SK-N-SH treated with all-trans-retinoic acid at 6 μM for 48 hours (cell line): ENCODE data around the gene ZNF549.

Experiments used
- ATAC-seq: fragments of 200-7000 bp; cut with Tn5 transposase; 3 replicates; pipeline ENCODE4 v1.9.1; 2020; ENCODE audit warnings: mild to moderate bottlenecking, moderate library complexity
- ARNTL ChIP-seq: fragments of 450-650 bp; formaldehyde crosslinking; IDR thresholded peaks from 2 replicates; pipeline ENCODE4 v1.5.0; 2020; ENCODE audit warnings: low read depth, mild to moderate bottlenecking, moderate library complexity, borderline replicate concordance
- ESRRG ChIP-seq: fragments of 250-450 bp; sonication (Bioruptor Pico); IDR thresholded peaks from 2 replicates; pipeline ENCODE4 v1.6.1; 2021; ENCODE audit warnings: mild to moderate bottlenecking
- GLIS3 ChIP-seq: fragments of 250-450 bp; sonication (Bioruptor Pico); IDR thresholded peaks from 2 replicates; pipeline ENCODE4 v1.5.0; 2020; ENCODE audit warnings: mild to moderate bottlenecking, moderate library complexity
- ISL1 ChIP-seq: fragments of 250-450 bp; sonication (Bioruptor Pico); IDR thresholded peaks from 2 replicates; pipeline ENCODE4 v2.1.2; 2022; ENCODE audit warnings: mild to moderate bottlenecking, moderate library complexity
- OSR1 ChIP-seq: fragments of 250-450 bp; sonication (Bioruptor Pico); IDR thresholded peaks from 2 replicates; pipeline ENCODE4 v1.8.0; 2022; ENCODE audit warnings: moderate library complexity, mild to moderate bottlenecking, inconsistent platforms
- PPARA ChIP-seq: fragments of 250-450 bp; sonication (Bioruptor Pico); IDR thresholded peaks from 2 replicates; pipeline ENCODE4 v1.5.0; 2020; ENCODE audit warnings: mild to moderate bottlenecking, borderline replicate concordance
- RARB ChIP-seq: fragments of 250-450 bp; sonication (Bioruptor Pico); IDR thresholded peaks from 2 replicates; pipeline ENCODE4 v1.8.0; 2021; ENCODE audit warnings: mild to moderate bottlenecking, moderate library complexity
- SNAI2 ChIP-seq: fragments of 250-450 bp; sonication (Bioruptor Pico); IDR thresholded peaks from 2 replicates; pipeline ENCODE4 v1.5.0; 2020; ENCODE audit warnings: mild to moderate bottlenecking, moderate library complexity
- TCF4 ChIP-seq: fragments of 250-450 bp; sonication (Bioruptor Pico); IDR thresholded peaks from 2 replicates; pipeline ENCODE4 v1.8.0; 2021; ENCODE audit warnings: mild to moderate bottlenecking, moderate library complexity, borderline replicate concordance
- ZC3H10 ChIP-seq: fragments of 250-450 bp; sonication (Bioruptor Pico); IDR thresholded peaks from 2 replicates; pipeline ENCODE4 v1.5.1; 2021; ENCODE audit warnings: mild to moderate bottlenecking, moderate library complexity
- ZFP3 ChIP-seq: fragments of 250-450 bp; sonication (Bioruptor Pico); IDR thresholded peaks from 2 replicates; pipeline ENCODE4 v1.5.0; 2020; ENCODE audit warnings: mild to moderate bottlenecking, moderate library complexity
- ZNF565 ChIP-seq: fragments of 450-650 bp; formaldehyde crosslinking; conservative IDR thresholded peaks from 2 replicates; pipeline ENCODE4 v1.5.0; 2020; ENCODE audit warnings: low read depth, mild to moderate bottlenecking, moderate library complexity
- ZNF70 ChIP-seq: fragments of 450-650 bp; formaldehyde crosslinking; IDR thresholded peaks from 2 replicates; pipeline ENCODE4 v1.5.0; 2020; ENCODE audit warnings: mild to moderate bottlenecking, moderate library complexity
- ZNF8 ChIP-seq: fragments of 450-650 bp; formaldehyde crosslinking; IDR thresholded peaks from 2 replicates; pipeline ENCODE4 v1.5.0; 2020; ENCODE audit warnings: mild to moderate bottlenecking, moderate library complexity
- TF ChIP-seq, protein P1 (sequence below): fragments of 250-450 bp; sonication (Bioruptor Pico); IDR thresholded peaks from 2 replicates; pipeline ENCODE4 v1.8.0; 2021; ENCODE audit warnings: low read depth, mild to moderate bottlenecking, moderate library complexity, borderline replicate concordance
- TF ChIP-seq, protein P2 (sequence below): fragments of 250-450 bp; sonication (Bioruptor Pico); IDR thresholded peaks from 2 replicates; pipeline ENCODE4 v1.5.1; 2021; ENCODE audit warnings: mild to moderate bottlenecking, moderate library complexity
- TF ChIP-seq, protein P3 (sequence below): fragments of 250-450 bp; sonication (Bioruptor Pico); IDR thresholded peaks from 2 replicates; pipeline ENCODE4 v1.5.1; 2020; ENCODE audit warnings: low read depth, mild to moderate bottlenecking, moderate library complexity
- TF ChIP-seq, protein P4 (sequence below): fragments of 250-450 bp; sonication (Bioruptor Pico); IDR thresholded peaks from 2 replicates; pipeline ENCODE4 v1.8.0; 2020; ENCODE audit warnings: mild to moderate bottlenecking, moderate library complexity, borderline replicate concordance

ZNF549 gene

DNA sequence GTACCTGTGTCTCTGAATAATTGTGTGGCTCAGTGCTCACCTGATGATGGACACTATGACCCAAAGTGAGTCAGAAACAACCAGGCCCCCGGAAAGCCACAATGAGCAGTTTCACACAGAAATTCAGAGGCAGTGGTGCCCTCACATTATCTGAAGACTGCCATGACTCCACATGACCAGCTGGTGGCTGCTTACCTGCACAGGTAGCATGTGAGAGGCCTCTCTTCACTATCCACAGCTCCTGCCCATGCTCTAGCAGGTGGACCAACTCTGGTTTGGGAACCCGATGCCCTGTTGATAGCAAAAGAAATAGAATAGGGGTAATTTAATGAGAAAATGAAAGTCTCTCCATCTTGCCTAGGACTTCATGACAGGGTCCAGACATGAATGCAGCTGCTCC, 25.3 kb downstream of the ZNF549 start:
- no peak for TF ChIP-seq ZNF8 (CRISPR knock-in tag)
- TF ChIP-seq, protein P1, sequence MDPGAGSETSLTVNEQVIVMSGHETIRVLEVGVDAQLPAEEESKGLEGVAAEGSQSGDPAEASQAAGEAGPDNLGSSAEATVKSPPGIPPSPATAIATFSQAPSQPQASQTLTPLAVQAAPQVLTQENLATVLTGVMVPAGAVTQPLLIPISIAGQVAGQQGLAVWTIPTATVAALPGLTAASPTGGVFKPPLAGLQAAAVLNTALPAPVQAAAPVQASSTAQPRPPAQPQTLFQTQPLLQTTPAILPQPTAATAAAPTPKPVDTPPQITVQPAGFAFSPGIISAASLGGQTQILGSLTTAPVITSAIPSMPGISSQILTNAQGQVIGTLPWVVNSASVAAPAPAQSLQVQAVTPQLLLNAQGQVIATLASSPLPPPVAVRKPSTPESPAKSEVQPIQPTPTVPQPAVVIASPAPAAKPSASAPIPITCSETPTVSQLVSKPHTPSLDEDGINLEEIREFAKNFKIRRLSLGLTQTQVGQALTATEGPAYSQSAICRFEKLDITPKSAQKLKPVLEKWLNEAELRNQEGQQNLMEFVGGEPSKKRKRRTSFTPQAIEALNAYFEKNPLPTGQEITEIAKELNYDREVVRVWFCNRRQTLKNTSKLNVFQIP (CRISPR knock-in tag): no peak
- TF ChIP-seq, protein P2, sequence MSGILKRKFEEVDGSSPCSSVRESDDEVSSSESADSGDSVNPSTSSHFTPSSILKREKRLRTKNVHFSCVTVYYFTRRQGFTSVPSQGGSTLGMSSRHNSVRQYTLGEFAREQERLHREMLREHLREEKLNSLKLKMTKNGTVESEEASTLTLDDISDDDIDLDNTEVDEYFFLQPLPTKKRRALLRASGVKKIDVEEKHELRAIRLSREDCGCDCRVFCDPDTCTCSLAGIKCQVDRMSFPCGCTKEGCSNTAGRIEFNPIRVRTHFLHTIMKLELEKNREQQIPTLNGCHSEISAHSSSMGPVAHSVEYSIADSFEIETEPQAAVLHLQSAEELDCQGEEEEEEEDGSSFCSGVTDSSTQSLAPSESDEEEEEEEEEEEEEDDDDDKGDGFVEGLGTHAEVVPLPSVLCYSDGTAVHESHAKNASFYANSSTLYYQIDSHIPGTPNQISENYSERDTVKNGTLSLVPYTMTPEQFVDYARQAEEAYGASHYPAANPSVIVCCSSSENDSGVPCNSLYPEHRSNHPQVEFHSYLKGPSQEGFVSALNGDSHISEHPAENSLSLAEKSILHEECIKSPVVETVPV (CRISPR knock-in tag): no peak
- no peak for TF ChIP-seq TCF4 (CRISPR knock-in tag)
- no peak for TF ChIP-seq ESRRG (CRISPR knock-in tag)
- TF ChIP-seq RARB (CRISPR knock-in tag): no peak
- TF ChIP-seq SNAI2: no peak
- TF ChIP-seq ISL1 (CRISPR knock-in tag): no peak
- no peak for TF ChIP-seq OSR1
- TF ChIP-seq, protein P3, sequence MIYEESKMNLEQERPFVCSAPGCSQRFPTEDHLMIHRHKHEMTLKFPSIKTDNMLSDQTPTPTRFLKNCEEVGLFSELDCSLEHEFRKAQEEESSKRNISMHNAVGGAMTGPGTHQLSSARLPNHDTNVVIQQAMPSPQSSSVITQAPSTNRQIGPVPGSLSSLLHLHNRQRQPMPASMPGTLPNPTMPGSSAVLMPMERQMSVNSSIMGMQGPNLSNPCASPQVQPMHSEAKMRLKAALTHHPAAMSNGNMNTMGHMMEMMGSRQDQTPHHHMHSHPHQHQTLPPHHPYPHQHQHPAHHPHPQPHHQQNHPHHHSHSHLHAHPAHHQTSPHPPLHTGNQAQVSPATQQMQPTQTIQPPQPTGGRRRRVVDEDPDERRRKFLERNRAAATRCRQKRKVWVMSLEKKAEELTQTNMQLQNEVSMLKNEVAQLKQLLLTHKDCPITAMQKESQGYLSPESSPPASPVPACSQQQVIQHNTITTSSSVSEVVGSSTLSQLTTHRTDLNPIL: no peak
- no peak for TF ChIP-seq ZC3H10 (CRISPR knock-in tag)
- no peak for ATAC-seq

DNA sequence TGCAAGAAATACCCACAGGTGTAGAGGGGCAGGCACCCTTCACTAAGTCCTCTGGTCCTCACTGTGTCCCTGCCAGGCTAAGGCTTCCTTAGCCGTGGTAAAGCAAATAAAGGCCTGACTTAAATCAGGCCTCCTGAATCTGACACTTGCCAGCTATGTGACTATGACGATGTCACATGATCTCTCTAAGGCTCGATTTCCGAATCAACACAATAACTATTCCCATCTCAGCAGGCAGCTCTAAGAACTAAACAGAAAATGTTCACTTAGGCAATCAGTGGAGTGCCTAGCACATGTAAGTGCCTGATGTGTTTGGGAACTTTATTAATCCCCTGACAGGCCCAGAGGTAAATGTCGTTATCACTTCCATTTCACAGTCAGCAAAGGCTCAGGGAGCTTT, 30.5 kb downstream of the ZNF549 start:
- TF ChIP-seq, protein P3: no peak
- TF ChIP-seq, protein P4, sequence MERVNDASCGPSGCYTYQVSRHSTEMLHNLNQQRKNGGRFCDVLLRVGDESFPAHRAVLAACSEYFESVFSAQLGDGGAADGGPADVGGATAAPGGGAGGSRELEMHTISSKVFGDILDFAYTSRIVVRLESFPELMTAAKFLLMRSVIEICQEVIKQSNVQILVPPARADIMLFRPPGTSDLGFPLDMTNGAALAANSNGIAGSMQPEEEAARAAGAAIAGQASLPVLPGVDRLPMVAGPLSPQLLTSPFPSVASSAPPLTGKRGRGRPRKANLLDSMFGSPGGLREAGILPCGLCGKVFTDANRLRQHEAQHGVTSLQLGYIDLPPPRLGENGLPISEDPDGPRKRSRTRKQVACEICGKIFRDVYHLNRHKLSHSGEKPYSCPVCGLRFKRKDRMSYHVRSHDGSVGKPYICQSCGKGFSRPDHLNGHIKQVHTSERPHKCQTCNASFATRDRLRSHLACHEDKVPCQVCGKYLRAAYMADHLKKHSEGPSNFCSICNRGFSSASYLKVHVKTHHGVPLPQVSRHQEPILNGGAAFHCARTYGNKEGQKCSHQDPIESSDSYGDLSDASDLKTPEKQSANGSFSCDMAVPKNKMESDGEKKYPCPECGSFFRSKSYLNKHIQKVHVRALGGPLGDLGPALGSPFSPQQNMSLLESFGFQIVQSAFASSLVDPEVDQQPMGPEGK (CRISPR knock-in tag): no peak
- TF ChIP-seq ZNF70 (CRISPR knock-in tag) (no peak), ZNF565 (no peak), ZFP3 (CRISPR knock-in tag) (no peak), SNAI2 (no peak), ARNTL (CRISPR knock-in tag) (no peak), TCF4 (CRISPR knock-in tag) (no peak), ISL1 (CRISPR knock-in tag) (no peak), OSR1 (no peak)
- TF ChIP-seq, protein P1 (CRISPR knock-in tag): no peak
- TF ChIP-seq, all 23 proteins: peak for 0
- no peak for ATAC-seq

DNA sequence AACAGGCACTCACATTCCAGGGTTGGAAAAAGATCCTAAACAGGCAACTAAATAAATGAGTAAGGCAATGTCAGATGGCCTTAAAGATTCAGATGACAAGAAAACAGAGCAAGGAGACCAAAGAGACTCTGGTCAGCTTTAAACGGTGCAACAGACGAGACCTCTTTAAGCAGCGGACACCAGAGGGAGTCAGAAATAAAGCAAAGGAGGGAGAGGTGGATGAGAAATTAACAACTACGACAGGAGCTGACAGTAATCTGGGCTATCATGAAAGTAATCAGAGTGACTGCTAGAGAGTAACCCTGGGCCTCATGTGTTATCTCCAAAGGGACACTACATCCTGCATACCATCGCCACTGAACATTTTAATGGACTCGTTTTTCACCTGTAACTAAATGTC, 31.4 kb downstream of the ZNF549 start:
- TF ChIP-seq GLIS3 (no peak), ISL1 (CRISPR knock-in tag) (no peak), OSR1 (no peak), PPARA (CRISPR knock-in tag) (no peak), ZNF70 (CRISPR knock-in tag) (no peak), TCF4 (CRISPR knock-in tag) (no peak), ZFP3 (CRISPR knock-in tag) (no peak), ZC3H10 (CRISPR knock-in tag) (no peak), SNAI2 (no peak), ZNF8 (CRISPR knock-in tag) (no peak)
- TF ChIP-seq, protein P1 (CRISPR knock-in tag): no peak
- TF ChIP-seq, protein P3: no peak
- TF ChIP-seq, protein P4 (CRISPR knock-in tag): no peak
- ATAC-seq: peak; percentile 8
